OCI-LY7 (cell line): ENCODE results near the gene SH3TC2. TPM values are rescaled to one million over a fixed set of nuclear protein-coding genes. Genes with fewer than 3 reads are reported as not detected.

Experiments
- BruUV-seq: library from RNA; stranded (reverse); fragments of 400-500 nt; replicated peaks from 2 replicates; lab custom pipeline; 2021; lab: Mats Ljungman, UMichigan
- CTCF ChIA-PET: fragments of 300-600 bp; sonication (Branson Sonifier 250); formaldehyde crosslinking; loops from one replicate; lab custom pipeline; 2022; ENCODE audit warnings: antibody characterized with exemption; ENCODE audit not compliant: unreplicated experiment; lab: Charles Lee
- POLR2A ChIA-PET: fragments of 300-600 bp; sonication (Branson Sonifier 250); formaldehyde crosslinking; loops from one replicate; lab custom pipeline; 2022; ENCODE audit warnings: antibody characterized with exemption; lab: Charles Lee
- DNase-seq: peaks from one replicate; pipeline ENCODE4 v3.0.0-alpha.2; 2015; ENCODE audit warnings: low spot score
- H2AFZ ChIP-seq: fragments of 200-600 bp; sonication (generic), shearing (Covaris generic); 2 replicates; pipeline ENCODE4 v1.6.1; 2014; ENCODE audit warnings: mild to moderate bottlenecking, antibody characterized with exemption, low read length, moderate library complexity
- H3K27ac ChIP-seq: fragments of 200-600 bp; sonication (generic); 2 replicates; pipeline ENCODE4 v1.5.1; 2014; ENCODE audit warnings: mixed run types, low read depth, mild to moderate bottlenecking, moderate library complexity, low read length, inconsistent platforms; ENCODE audit not compliant: poor library complexity, severe bottlenecking
- H3K36me3 ChIP-seq: fragments of 200-600 bp; sonication (generic); 2 replicates; pipeline ENCODE4 v1.6.1; 2014; ENCODE audit warnings: mild to moderate bottlenecking, antibody characterized with exemption, low read length, moderate library complexity, mixed read lengths; ENCODE audit not compliant: insufficient read depth
- H3K4me1 ChIP-seq: fragments of 200-600 bp; sonication (generic); 2 replicates; pipeline ENCODE4 v1.5.1; 2014; ENCODE audit warnings: mild to moderate bottlenecking, low read length; ENCODE audit not compliant: insufficient read depth, poor library complexity, severe bottlenecking
- H3K4me2 ChIP-seq: fragments of 200-600 bp; sonication (generic); 2 replicates; pipeline ENCODE4 v1.6.1; 2014; ENCODE audit warnings: mild to moderate bottlenecking, low read length
- H3K4me3 ChIP-seq: fragments of 200-600 bp; sonication (generic); 2 replicates; pipeline ENCODE4 v1.5.1; 2014; ENCODE audit warnings: mild to moderate bottlenecking, low read depth, low read length; ENCODE audit not compliant: poor library complexity, severe bottlenecking
- H3K79me2 ChIP-seq: fragments of 200-600 bp; sonication (generic); 2 replicates; pipeline ENCODE4 v1.6.1; 2016; ENCODE audit warnings: low read depth, mild to moderate bottlenecking, low read length, moderate library complexity, mixed read lengths; ENCODE audit not compliant: insufficient read depth
- H3K9me2 ChIP-seq: fragments of 200-600 bp; sonication (generic); 2 replicates; pipeline ENCODE4 v1.6.1; 2016; ENCODE audit warnings: mild to moderate bottlenecking, low read length, mixed read lengths; ENCODE audit not compliant: insufficient read depth
- H3K9me3 ChIP-seq: fragments of 200-600 bp; sonication (generic); 2 replicates; pipeline ENCODE4 v1.6.1; 2014; ENCODE audit warnings: mild to moderate bottlenecking, mixed run types, low read length, mixed read lengths
- H4K20me1 ChIP-seq: fragments of 200-600 bp; sonication (generic); 2 replicates; pipeline ENCODE4 v1.6.1; 2014; ENCODE audit warnings: mild to moderate bottlenecking, antibody characterized with exemption, low read length, moderate library complexity, mixed read lengths; ENCODE audit not compliant: insufficient read depth
- CTCF ChIP-seq: fragments of 200-600 bp; sonication (generic); conservative IDR thresholded peaks from 2 replicates; pipeline ENCODE4 v1.5.1; 2014; ENCODE audit warnings: mild to moderate bottlenecking, antibody characterized with exemption, low read length, moderate library complexity, mixed read lengths
- EZH2phosphoT487 ChIP-seq: fragments of 200-600 bp; sonication (generic); IDR thresholded peaks from 2 replicates; pipeline ENCODE4 v1.6.1; 2018; ENCODE audit warnings: low read depth, borderline replicate concordance, mild to moderate bottlenecking, mixed run types, antibody characterized with exemption, low read length, moderate library complexity, mixed read lengths
- intact Hi-C: fragments of 100-400 bp; cut with micrococcal nuclease; formaldehyde crosslinking; loops from one replicate; pipeline ENCODE4 v1.10.0; 2022; ENCODE audit not compliant: unreplicated experiment
- total RNA-seq, 2 experiments: library from RNA; depleted of rRNA in 1 of 2; stranded (reverse); fragments of >200 nt in 1 of 2; shearing (Covaris generic) in 1 of 2; gene quantifications; 2 replicates each; pipeline ENCODE4 v1.2.3, GENCODE V29; 2014 to 2022

The SH3TC2 gene
- total RNA-seq, 2 experiments from 2014 or later, result not detected

- TF ChIP-seq CTCF, result no peak
- TF ChIP-seq EZH2phosphoT487, result no peak
- ChIA-PET CTCF (interaction anchor here (1.0 kb wide), 1 partner anchor 11 kb away, joined by 3 read pairs; no protein-coding TSS in a partner anchor), POLR2A (interaction anchor here (0.9 kb wide), 1 partner anchor 30 kb away, joined by 3 read pairs; no protein-coding TSS in a partner anchor)
- H3K4me1 ChIP-seq, result no peaks in the 10 kb centered on the region
- H3K36me3 ChIP-seq, result no peaks in the 10 kb centered on the region
- intact Hi-C loops, result no loop called here
- H3K79me2 ChIP-seq, result no peaks in the 10 kb centered on the region
- H3K9me2 ChIP-seq, result no peaks in the 10 kb centered on the region
- BruUV-seq, result no TSS peak
- no peak overlapping the region for H3K27ac ChIP-seq
- no peaks in the 10 kb centered on the region for H4K20me1 ChIP-seq
- no peak overlapping the region for H3K4me3 ChIP-seq
- no peak for DNase-seq
- no peak overlapping the region for H3K4me2 ChIP-seq
- no peaks in the 10 kb centered on the region for H3K9me3 ChIP-seq
- H2AFZ ChIP-seq, result no peak overlapping the region
Measured at GRCh38 chr5:148989567-148989966, 73.3 kb downstream of the SH3TC2 start.

- Histone ChIP-seq H3K9me2 (no peaks in the 10 kb centered on the region), H3K79me2 (no peaks in the 10 kb centered on the region), H3K27ac (no peak overlapping the region), H2AFZ (no peak overlapping the region), H3K4me2 (no peak overlapping the region), H4K20me1 (no peaks in the 10 kb centered on the region), H3K4me1 (no peaks in the 10 kb centered on the region), H3K36me3 (no peaks in the 10 kb centered on the region), H3K9me3 (no peaks in the 10 kb centered on the region), H3K4me3 (no peak overlapping the region)
- BruUV-seq, result no TSS peak
- no peak for DNase-seq
- TF ChIP-seq CTCF (no peak), EZH2phosphoT487 (no peak)
- ChIA-PET CTCF (no interaction called here), POLR2A (no interaction called here)
- intact Hi-C loops, result no loop called here
Measured at GRCh38 chr5:148988328-148988727, 74.5 kb downstream of the SH3TC2 start.

- H3K9me3 ChIP-seq, result no peaks in the 10 kb centered on the region
- DNase-seq, result no peak
- intact Hi-C loops, result no loop called here
- no TSS peak for BruUV-seq
- H3K79me2 ChIP-seq, result no peaks in the 10 kb centered on the region
- no peaks in the 10 kb centered on the region for H3K9me2 ChIP-seq
- H3K4me3 ChIP-seq, result no peak overlapping the region
- no peak for TF ChIP-seq EZH2phosphoT487
- TF ChIP-seq CTCF, result no peak
- no peaks in the 10 kb centered on the region for H3K36me3 ChIP-seq
- no peak overlapping the region for H3K4me2 ChIP-seq
- no peak overlapping the region for H2AFZ ChIP-seq
- H3K27ac ChIP-seq, result no peak overlapping the region
- CTCF ChIA-PET, result no interaction called here
- POLR2A ChIA-PET, result no interaction called here
- no peaks in the 10 kb centered on the region for H3K4me1 ChIP-seq
- H4K20me1 ChIP-seq, result no peaks in the 10 kb centered on the region
Measured at GRCh38 chr5:148986636-148987035, 76.2 kb downstream of the SH3TC2 start.
